ENCODE results near the gene PPEF2. TPM values are rescaled to one million over a fixed set of nuclear protein-coding genes. Genes with fewer than 3 reads are reported as not detected.

The PPEF2 gene
- total RNA-seq, 1 donor: not detected

DNA sequence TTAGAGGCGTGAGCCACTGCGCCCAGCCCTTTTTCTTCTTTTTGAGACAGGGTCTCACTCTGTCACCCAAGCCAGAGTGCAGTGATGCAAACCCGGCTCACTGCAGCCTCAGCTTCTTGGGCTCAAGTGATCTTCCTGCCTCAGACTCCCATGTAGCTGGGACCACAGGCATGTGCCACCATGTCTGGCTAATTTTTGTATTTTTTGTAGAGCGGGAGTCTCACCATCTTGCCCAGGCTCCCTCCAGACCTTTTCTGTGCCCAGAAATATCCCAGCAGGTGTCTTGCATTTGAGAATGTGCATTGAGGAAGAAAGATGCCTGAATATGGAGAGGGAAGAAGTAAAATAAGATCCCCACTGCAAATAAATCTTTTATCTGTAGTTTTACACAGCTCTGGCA, 58.7 kb downstream of the PPEF2 start:
- no peak for TF ChIP-seq CTCF (IDR thresholded peaks at IDR 0.05; ENCODE audit: insufficient read depth, low read length)
- DNase-seq (ENCODE audit: low read depth): no peak
- H3K4me3 ChIP-seq (ENCODE audit: low read depth, low read length): no peak overlapping the region

- no peak for DNase-seq (ENCODE audit: low read depth)
- TF ChIP-seq CTCF (IDR thresholded peaks at IDR 0.05; ENCODE audit: insufficient read depth, low read length): no peak
- no peak overlapping the region for H3K4me3 ChIP-seq (ENCODE audit: low read depth, low read length)
Observed at GRCh38 chr4:75841641-75842520, 60.4 kb downstream of the PPEF2 start.

DNA sequence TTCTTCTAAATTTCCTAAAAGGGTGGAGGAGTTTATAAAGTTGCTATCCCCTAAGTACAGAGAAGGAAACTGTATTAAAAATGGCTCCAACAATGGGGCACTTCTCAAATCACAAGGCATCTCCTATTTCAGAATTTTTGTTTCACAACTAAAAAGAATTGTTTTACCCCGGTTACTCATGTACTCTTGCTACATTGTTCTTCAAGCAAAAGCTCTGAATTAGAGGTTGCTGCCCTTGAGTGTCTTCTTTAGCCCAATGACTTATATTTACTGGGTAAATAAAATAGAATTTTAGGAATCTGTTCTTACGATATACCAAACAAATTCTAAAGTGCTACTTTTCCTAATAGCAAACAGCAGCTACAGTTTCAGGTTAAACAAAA, 67.5 kb downstream of the PPEF2 start:
- DNase-seq (ENCODE audit: low read depth): peak; percentile 21
- no peak for TF ChIP-seq CTCF (IDR thresholded peaks at IDR 0.05; ENCODE audit: insufficient read depth, low read length)
- no peak overlapping the region for H3K4me3 ChIP-seq (ENCODE audit: low read depth, low read length)

- no peak overlapping the region for H3K4me3 ChIP-seq (ENCODE audit: low read depth, low read length)
- DNase-seq (ENCODE audit: low read depth): no peak
- TF ChIP-seq CTCF (IDR thresholded peaks at IDR 0.05; ENCODE audit: insufficient read depth, low read length): no peak
Observed at GRCh38 chr4:75834095-75834771, 68.0 kb downstream of the PPEF2 start.

DNA sequence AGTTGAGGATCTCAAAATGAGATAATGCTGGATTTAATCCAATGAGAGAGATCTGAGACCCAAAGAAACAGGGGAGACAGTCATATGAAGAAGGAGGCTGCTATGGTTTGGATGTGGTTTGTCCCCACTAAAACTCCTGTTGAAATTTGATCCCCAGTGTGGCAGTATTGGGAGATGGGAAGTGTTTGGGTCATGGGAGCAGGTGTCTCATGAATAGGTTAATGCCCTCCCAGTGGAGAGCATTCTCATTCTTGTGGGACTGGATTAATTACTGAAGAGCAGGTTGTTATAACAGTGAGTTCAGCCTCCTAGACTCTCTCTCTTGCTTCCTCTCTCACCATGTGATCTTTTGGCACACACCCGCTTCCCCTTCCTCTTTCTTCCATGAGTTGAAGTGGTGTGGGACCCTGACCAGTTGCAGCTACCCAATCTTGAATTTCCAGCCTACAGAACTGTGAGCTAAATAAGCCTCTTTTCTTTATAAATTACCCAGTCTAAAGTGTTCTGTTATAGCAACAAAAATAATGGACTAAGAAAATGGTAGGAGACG, 70.3 kb downstream of the PPEF2 start:
- TF ChIP-seq CTCF (IDR thresholded peaks at IDR 0.05; ENCODE audit: insufficient read depth, low read length): no peak
- H3K4me3 ChIP-seq (ENCODE audit: low read depth, low read length): no peak overlapping the region
- no peak for DNase-seq (ENCODE audit: low read depth)

DNA sequence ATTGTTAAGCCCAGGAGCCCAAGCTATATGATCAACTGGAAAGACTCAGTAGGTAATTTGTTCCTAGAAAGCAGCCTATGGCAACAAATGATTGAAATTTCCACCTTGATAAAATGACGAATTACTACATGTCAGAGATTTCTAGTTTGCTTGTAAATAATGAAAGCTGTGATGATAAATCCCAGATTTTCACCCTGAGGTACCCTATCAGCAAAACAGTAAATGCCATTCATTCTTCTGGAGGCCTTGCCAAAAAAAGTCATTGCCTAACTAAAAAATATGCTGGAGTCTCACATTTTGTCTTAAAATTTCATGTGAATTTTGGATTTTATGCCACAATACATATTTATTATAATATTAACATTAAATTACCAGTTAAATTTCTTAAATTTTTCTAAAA, 71.3 kb downstream of the PPEF2 start:
- peak; percentile 60 for DNase-seq (ENCODE audit: low read depth)
- TF ChIP-seq CTCF (IDR thresholded peaks at IDR 0.05; ENCODE audit: insufficient read depth, low read length): no peak
- H3K4me3 ChIP-seq (ENCODE audit: low read depth, low read length): no peak overlapping the region
